SJSA1 (cell line): Measurements from ENCODE around the gene CCNG1. TPM values are rescaled to one million over a fixed set of nuclear protein-coding genes. Genes with fewer than 3 reads are reported as not detected.
"Not testable (repeated sequence)": the region's sequence is repeated elsewhere in the genome, so short reads cannot be mapped to it uniquely, and the experiment has no call there.

ENCODE experiments used
- DNase-seq, 2 experiments: peaks; one replicate each; pipeline ENCODE4 v3.0.0-alpha.2; 2015 to 2020; ENCODE audit warnings: low spot score in 2 of 2, low read depth in 1 of 2
- H3K27ac ChIP-seq: fragments of 250-450 bp; sonication (Bioruptor Pico); 2 replicates; pipeline ENCODE4 v1.5.1; 2020; ENCODE audit warnings: mild to moderate bottlenecking, moderate library complexity
- H3K27me3 ChIP-seq: fragments of 250-450 bp; sonication (Bioruptor Pico); replicated peaks from 2 replicates; pipeline ENCODE4 v1.5.1; 2020; ENCODE audit warnings: mild to moderate bottlenecking, moderate library complexity
- H3K36me3 ChIP-seq: fragments of 250-450 bp; sonication (Bioruptor Pico); 2 replicates; pipeline ENCODE4 v1.5.1; 2020; ENCODE audit warnings: mild to moderate bottlenecking
- H3K4me1 ChIP-seq: fragments of 250-450 bp; sonication (Bioruptor Pico); replicated peaks from 2 replicates; pipeline ENCODE4 v1.6.1; 2021; ENCODE audit warnings: mild to moderate bottlenecking
- H3K4me3 ChIP-seq: fragments of 250-450 bp; sonication (Bioruptor Pico); 2 replicates; pipeline ENCODE4 v1.5.1; 2020; ENCODE audit warnings: mild to moderate bottlenecking
- H3K9me3 ChIP-seq: fragments of 250-450 bp; sonication (Bioruptor Pico); replicated peaks from 2 replicates; pipeline ENCODE4 v1.5.1; 2020; ENCODE audit warnings: mild to moderate bottlenecking
- total RNA-seq: library from RNA; depleted of rRNA; stranded (reverse); fragments of >200 nt; shearing (Covaris generic); gene quantifications from 2 replicates; pipeline ENCODE4 v1.2.3, GENCODE V29; 2014

The CCNG1 gene
- total RNA-seq, 1 experiment from 2014 or later, result 195 TPM

DNA sequence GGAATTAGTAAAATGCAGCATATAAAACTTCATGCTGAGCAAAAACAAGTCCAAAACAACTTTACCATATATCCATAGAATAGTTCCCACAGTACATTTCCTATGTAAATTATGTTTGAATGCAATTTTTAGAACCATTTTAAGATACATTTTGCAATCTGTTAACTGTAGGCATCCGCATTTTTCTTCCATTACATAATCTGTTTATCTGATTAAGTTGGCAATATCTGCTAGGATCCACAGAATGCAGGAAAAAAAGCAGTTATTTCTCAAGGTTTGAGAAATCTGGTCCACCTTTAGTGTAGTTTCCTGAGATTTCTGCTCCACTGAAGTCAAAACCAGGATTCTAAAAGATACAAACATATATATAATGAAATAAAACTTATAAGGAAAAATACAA is 16.3 kb downstream of the CCNG1 start:
- Histone ChIP-seq H3K4me3 (no peak overlapping the region), H3K27me3 (no peaks in the 10 kb centered on the region), H3K4me1 (0 out of 2 replicates have a peak, but pooled peaks cover 2% of the 10 kb centered on the region), H3K9me3 (no peaks in the 10 kb centered on the region), H3K27ac (no peak overlapping the region), H3K36me3 (peaks cover 68% of the 10 kb centered on the region)
- DNase-seq, result no peak

- not testable (repeated sequence) for H3K27ac ChIP-seq, H3K4me1 ChIP-seq, H3K27me3 ChIP-seq, H3K4me3 ChIP-seq, H3K9me3 ChIP-seq, DNase-seq
- peaks cover 60% of the 10 kb centered on the region for H3K36me3 ChIP-seq
Measured at GRCh38 chr5:163455406-163455805, 18.0 kb downstream of the CCNG1 start.

DNA sequence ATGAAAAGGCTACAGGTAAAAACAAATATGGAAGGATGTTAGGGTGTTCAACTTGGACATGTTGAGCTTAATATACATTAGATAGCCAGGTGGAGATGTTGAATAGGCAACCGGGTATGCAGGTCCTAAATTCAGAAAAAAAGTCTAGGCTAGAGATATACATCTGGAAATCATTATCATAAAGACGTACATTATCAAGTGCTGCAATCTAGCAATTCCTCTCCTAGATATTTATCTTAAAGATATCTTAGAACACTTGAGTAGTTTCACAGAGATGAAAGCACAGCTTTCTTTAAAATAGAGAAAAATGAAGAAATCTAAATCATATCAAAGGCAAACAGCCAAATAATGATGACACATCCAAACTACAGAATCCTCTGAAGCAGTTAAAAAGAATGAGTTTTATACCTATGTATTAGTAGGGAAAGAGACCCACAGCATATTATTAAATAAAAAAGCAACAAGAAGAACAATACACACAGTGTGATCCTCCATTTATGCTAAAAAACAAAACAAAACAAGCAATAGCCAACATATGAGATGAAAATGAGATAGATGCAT is 18.7 kb downstream of the CCNG1 start:
- Histone ChIP-seq H3K27me3 (no peaks in the 10 kb centered on the region), H3K4me1 (0 out of 2 replicates have a peak, but pooled peaks cover 4% of the 10 kb centered on the region), H3K36me3 (peaks cover 58% of the 10 kb centered on the region), H3K9me3 (no peaks in the 10 kb centered on the region), H3K4me3 (no peak overlapping the region), H3K27ac (no peak overlapping the region)
- no peak for DNase-seq

- Histone ChIP-seq H3K9me3 (no peaks in the 10 kb centered on the region), H3K4me3 (no peak overlapping the region), H3K4me1 (peaks cover 6% of the 10 kb centered on the region), H3K27me3 (no peaks in the 10 kb centered on the region), H3K36me3 (peaks cover 53% of the 10 kb centered on the region), H3K27ac (no peak overlapping the region)
- no peak for DNase-seq
Measured at GRCh38 chr5:163456840-163457239, 19.4 kb downstream of the CCNG1 start.

- Histone ChIP-seq H3K9me3 (no peaks in the 10 kb centered on the region), H3K27ac (peak overlapping the region; percentile 99; the same call in 1 of the 2 replicates), H3K4me1 (peaks cover 18% of the 10 kb centered on the region), H3K36me3 (peaks cover 36% of the 10 kb centered on the region), H3K4me3 (peak overlapping the region; percentile 64), H3K27me3 (no peaks in the 10 kb centered on the region)
- DNase-seq, result no peak
Measured at GRCh38 chr5:163458778-163459385, 21.5 kb downstream of the CCNG1 start.

DNA sequence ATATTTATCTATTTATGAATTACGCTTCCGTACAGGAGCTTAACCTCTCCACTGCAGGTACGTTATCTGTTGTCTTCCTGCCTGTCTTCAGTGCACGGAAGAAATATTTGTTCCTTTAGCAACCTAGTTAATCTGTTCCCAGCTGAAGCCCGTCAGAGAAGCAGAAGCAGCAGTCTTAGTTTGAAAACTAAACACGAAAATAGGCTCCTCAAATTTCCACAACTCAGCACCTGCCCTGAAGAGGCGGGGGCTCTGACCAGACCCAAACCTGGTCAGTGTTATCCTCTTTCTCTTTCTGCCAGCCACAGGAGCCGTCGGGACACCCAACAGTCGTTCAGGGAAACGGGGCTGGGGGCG is 22.0 kb downstream of the CCNG1 start:
- peak overlapping the region; percentile 99 for H3K27ac ChIP-seq
- no peak for DNase-seq
- peak overlapping the region; percentile 64 for H3K4me3 ChIP-seq
- peaks cover 38% of the 10 kb centered on the region for H3K36me3 ChIP-seq
- no peaks in the 10 kb centered on the region for H3K9me3 ChIP-seq
- H3K4me1 ChIP-seq, result peaks cover 18% of the 10 kb centered on the region
- no peaks in the 10 kb centered on the region for H3K27me3 ChIP-seq

DNA sequence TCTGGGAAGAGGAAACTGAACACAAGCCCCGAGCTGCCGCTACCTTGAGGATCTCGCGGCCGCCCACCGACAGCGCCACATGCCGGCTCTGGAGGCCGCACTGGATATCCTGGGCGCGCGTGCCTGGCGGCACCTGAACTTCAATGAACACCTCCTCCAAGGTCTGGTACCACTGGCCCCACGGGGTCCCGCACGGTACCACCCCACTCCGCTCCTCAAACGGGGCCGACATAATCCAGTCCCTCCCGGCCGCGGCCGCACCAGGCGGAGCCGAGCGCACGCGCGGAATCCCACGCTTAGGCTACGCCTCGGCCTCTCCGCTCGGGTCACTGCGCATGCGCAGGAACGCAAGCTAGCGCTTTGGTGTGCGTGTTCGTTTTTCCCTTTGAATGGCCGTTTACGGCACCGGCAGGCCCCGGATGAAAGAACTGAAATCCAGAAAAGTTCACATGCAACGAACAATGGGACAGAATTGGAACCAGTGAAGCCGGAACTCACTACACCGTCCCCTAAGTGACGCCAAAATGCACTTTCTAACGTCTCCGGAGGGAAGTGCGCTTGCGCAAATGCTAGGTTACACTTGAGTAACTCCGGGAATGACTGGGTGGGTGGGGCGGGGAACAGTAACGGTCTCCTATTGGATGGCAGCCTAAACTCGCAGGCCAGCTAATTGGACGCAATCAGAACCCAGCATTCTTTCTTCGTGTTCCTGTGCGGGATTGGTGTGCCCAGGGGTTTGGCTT is 22.6 kb downstream of the CCNG1 start, which contains the start of gene NUDCD2:
NUDCD2 (minus strand) TSS at position 284 of the 743 bp plus-strand sequence; CDS start at position 232, 52 bp downstream.
- no peaks in the 10 kb centered on the region for H3K9me3 ChIP-seq
- H3K4me1 ChIP-seq, result peaks cover 18% of the 10 kb centered on the region
- H3K27me3 ChIP-seq, result no peaks in the 10 kb centered on the region
- H3K27ac ChIP-seq, result peak within 1 kb of the TSS; percentile 99
- peak within 1 kb of the TSS; percentile 64 for H3K4me3 ChIP-seq
- peaks cover 38% of the 10 kb centered on the region for H3K36me3 ChIP-seq
- DNase-seq, result peak; percentile 99

GRCh38 chr5:163460562-163461171 is 23.3 kb downstream of the CCNG1 start, which contains the start of gene HMMR:
Gene HMMR (plus strand): TSS chr5:163460632. CDS start chr5:163460693, 61 bp downstream.
- Histone ChIP-seq H3K36me3 (peaks cover 36% of the 10 kb centered on the region), H3K27me3 (no peaks in the 10 kb centered on the region), H3K4me1 (peaks cover 18% of the 10 kb centered on the region), H3K27ac (peak within 1 kb of the TSS; percentile 99), H3K4me3 (peak within 1 kb of the TSS; percentile 64), H3K9me3 (no peaks in the 10 kb centered on the region)
- no peak for DNase-seq

GRCh38 chr5:163463063-163463435 is 25.7 kb downstream of the CCNG1 start:
- Histone ChIP-seq H3K27ac (peak overlapping the region; percentile 99), H3K4me1 (peaks cover 18% of the 10 kb centered on the region), H3K36me3 (peaks cover 47% of the 10 kb centered on the region), H3K27me3 (no peaks in the 10 kb centered on the region), H3K4me3 (no peak overlapping the region), H3K9me3 (no peaks in the 10 kb centered on the region)
- DNase-seq, result no peak

DNA sequence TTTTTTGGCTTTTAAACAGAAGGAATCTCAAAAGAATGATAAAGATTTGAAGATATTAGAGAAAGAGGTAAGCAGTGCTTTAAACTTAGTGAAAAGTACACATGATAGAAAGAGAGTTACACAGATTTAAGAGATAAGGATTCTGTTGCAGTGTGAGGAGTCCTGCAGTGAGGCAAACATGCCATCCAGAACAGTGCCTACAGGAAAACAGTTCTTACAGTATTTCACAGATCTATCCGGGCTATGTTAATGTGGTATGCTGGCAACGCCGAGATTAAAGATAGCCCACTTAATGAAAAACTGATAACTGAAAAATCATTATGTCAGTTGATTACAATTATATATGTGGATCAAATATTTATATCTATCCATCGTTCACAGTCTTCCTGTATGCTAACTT is 30.3 kb downstream of the CCNG1 start:
- peaks cover 79% of the 10 kb centered on the region for H3K36me3 ChIP-seq
- peaks cover 5% of the 10 kb centered on the region for H3K4me1 ChIP-seq
- H3K4me3 ChIP-seq, result no peak overlapping the region
- H3K9me3 ChIP-seq, result no peaks in the 10 kb centered on the region
- no peaks in the 10 kb centered on the region for H3K27me3 ChIP-seq
- H3K27ac ChIP-seq, result no peak overlapping the region
- no peak for DNase-seq

DNA sequence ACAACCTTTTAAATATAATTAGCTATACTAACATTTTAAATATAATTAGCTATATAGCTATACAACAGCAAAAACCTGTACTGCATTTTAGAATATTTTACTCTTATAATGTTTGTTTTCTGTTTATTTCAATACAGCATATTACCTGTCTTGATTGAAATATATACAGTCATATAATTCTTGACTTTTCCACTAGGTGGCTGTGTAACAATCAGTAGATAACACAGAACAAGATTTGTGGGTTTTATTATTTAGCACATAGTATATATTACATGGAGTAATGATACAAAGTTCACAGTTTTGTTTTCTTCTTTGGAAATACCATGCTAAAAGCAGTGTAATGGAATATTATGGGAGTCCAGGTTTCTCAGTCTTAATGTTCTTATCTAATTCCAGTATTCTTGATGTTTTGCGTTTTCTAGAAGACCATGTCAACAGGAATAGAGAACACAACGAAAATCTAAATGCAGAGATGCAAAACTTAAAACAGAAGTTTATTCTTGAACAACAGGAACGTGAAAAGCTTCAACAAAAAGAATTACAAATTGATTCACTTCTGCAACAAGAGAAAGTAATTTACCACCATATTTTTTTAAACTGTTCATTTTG is 36.3 kb downstream of the CCNG1 start:
- H3K27ac ChIP-seq, result no peak overlapping the region
- no peaks in the 10 kb centered on the region for H3K27me3 ChIP-seq
- H3K9me3 ChIP-seq, result no peaks in the 10 kb centered on the region
- DNase-seq, result no peak
- H3K4me3 ChIP-seq, result no peak overlapping the region
- H3K36me3 ChIP-seq, result peaks cover 93% of the 10 kb centered on the region
- H3K4me1 ChIP-seq, result peaks cover 13% of the 10 kb centered on the region

DNA sequence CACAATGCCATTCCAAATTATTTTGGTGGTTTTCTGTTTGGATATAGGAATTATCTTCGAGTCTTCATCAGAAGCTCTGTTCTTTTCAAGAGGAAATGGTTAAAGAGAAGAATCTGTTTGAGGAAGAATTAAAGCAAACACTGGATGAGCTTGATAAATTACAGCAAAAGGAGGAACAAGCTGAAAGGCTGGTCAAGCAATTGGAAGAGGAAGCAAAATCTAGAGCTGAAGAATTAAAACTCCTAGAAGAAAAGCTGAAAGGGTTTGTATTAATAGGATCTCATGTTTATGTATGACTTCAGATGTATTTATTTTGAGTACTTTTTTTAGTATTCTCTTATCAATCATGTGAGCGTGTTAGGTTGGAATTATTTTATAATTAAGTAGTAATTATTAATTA is 38.0 kb downstream of the CCNG1 start:
- H3K27ac ChIP-seq, result no peak overlapping the region
- DNase-seq, result no peak
- peaks cover 17% of the 10 kb centered on the region for H3K4me1 ChIP-seq
- no peaks in the 10 kb centered on the region for H3K27me3 ChIP-seq
- peaks cover 95% of the 10 kb centered on the region for H3K36me3 ChIP-seq
- H3K4me3 ChIP-seq, result no peak overlapping the region
- no peaks in the 10 kb centered on the region for H3K9me3 ChIP-seq

DNA sequence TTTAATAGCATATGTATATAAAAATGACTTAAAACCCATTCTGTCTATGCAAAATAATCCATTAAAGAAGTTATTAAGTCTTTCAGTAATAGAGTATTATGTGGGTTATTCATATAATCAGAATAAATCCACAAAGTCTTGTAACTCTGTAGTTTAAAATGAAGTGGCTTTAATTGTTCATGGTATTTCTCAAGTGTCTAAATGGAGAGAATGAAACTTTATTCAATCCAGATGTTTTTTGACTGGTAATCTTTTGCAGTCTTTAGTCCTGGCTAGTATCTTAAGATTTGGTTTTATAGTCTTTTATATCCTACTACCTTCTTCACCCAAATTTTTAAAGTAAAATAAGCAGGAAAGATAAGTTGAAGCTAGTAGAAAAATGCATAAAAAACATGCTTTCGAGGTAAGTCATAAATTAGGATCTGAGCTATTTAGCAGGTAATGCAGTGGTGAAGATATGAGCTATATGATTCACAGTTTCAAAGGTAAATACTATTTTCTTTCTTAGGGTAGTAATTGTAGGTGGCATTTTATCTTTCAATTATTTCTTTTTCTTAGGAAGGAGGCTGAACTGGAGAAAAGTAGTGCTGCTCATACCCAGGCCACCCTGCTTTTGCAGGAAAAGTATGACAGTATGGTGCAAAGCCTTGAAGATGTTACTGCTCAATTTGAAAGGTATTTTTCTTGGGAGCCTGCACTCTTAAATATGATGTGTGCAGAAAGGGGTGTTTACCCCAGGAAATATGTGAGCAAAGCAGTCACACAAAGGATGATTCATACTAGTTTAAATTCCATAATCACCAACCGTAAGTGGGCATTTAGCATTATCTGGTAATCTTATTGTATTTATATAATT is 41.0 kb downstream of the CCNG1 start:
- H3K36me3 ChIP-seq, result peaks cover 86% of the 10 kb centered on the region
- peak overlapping the region; percentile 73 for H3K27ac ChIP-seq
- peak in 1 of 2 experiments; percentile 35 for DNase-seq
- no peak overlapping the region for H3K4me3 ChIP-seq
- peaks cover 17% of the 10 kb centered on the region for H3K4me1 ChIP-seq
- H3K27me3 ChIP-seq, result no peaks in the 10 kb centered on the region
- no peaks in the 10 kb centered on the region for H3K9me3 ChIP-seq
